Fibroblast of gingiva (primary cell): ENCODE measurements around the gene XRCC4.

ENCODE experiments used
- DNase-seq: peaks from one replicate; pipeline ENCODE4 v3.0.0-alpha.2; 2011; ENCODE audit warnings: low read depth

The XRCC4 gene

DNA sequence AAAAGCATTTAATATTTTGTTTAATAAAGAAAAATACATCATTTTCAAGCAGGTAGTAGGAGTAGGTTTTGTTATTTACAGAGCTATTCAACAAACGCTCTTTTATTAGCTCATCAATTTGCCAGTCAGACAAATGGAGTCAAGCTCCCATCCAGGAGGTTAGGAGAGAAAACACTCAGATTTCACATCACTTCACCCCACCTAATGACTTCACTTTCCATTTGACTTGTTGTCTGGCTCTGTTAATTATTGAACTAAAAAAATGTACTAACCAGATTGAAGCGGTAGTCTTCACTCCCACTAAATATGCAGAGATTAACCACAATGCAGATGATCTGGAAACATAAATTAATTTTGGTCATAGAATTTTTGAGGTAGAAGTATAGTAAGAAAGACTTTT is 200.6 kb downstream of the XRCC4 start:
- DNase-seq: no peak

DNA sequence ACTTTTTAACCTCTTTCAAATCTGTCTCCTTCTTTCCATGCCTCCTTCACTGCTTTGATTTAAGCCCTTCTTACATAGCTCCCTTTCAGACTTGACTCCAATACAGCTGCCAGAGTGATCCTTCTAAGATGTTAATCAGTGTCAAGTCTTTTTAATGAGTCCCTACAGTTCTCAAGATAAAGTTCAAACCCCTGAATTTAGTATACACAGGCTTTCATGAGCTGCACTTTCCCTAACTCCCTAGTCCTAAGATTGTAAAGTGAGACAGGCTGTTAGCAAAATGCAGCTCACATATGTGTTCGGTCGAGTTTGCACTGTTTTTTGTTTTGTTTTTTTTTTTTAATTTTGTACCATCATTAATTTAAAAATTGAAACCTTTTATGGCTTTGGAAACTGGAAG is 203.8 kb downstream of the XRCC4 start:
- no peak for DNase-seq

DNA sequence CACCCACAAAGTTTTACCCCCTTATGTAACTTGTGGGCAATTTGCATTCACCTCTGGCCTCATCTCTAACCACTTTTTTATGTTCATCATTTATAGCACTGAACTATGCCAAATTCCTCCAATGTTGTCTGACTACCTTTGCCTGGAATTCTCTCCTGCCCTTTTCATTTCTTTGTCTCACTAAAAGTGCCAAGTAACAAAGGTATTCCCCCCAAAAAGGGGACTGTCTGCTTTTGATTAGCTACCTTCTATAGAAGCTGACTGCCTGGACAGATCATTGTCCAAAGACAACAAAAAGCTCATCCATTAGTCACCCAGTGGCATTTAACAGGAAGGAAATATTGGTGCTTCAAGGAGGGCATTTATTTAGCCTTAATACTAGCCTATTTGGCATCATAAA is 204.3 kb downstream of the XRCC4 start:
- peak; percentile 62 for DNase-seq

DNA sequence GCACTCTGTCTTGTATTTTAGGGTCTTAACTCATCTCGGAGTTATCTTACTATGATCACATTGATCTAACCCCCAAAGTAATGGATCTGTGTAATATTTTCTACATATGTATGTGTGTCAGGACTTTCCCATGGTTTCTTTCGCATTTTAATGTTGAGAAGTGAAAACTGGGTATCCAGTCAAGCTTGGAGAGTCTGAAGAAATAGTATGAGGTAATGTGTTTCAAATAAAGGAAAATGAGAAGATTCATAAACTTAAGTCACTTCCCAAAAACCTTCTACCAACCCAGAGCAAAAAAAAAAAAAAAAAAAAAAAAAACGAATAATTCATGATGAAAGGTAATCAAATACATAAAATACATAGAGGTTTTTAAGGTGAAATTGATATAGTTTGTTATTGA is 206.4 kb downstream of the XRCC4 start:
- DNase-seq: no peak

DNA sequence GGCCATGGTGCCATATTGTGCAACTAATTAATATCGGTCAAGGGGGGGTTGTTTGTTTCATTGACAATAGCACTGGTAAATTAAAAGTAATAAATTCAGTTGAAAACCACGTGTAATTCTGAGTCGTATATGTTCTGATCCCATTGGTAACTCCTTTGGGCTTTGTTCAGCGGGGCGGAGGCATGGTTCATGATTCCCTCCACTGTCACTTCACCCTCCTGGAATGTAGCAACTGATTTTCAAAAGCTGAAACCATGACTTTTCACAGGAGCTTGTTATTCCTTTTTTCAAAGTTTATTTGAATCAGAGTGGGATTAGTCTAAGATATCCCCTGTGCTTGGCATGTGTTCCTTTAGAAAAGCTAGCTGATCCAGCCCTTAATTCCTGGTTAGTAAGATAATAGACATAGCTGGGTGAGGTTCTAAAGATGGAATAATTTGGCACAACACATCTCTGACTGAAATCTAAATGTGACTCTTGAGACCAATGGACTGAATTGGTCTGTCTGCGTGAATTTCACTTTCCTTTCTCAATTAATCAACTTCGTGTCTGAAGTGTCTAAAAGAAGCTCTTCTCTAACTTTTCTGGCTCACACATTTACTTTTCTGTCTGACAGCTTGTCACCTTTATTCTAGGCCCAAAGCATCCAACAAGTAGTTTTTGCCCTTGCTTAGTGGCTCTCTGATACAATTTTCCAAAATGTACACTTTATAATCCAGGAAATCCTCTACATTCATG is 208.5 kb downstream of the XRCC4 start:
- DNase-seq: no peak

DNA sequence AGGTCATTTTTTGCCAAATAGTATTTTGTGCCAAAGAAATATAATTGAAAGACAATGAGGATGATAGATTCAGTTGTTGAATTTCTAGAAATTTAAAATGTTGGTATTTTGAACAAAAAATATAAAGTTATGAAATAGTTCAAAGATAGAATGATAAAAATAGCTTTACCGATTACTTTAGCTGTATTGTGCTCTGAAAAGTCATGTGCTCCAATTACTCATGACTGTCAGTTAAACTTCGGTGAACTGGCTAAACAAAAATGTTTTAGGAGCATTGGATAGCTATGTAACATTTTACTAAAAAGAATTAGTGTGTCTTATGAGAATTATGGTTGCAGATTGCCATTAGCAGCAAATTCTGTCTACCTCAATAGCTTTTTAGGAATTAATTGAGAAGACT is 216.9 kb downstream of the XRCC4 start:
- no peak for DNase-seq

DNA sequence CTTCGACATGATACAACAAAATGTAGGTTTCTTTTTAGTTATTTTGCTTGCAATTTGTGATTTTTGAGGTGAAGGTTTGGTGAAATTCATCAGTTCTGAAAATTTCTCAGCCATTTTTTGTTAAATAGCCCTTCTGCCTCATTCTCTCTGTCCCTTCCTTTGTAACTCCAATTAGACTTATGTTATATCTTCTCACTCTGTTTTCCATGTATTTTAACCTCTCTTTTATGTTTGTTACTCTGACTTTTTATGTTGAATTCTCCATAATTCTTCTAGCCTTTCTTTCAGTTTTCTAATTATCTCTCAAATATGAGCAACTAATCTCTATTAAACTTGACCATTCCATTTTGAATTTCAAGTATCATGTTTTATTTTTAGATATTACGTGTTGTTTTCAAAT is 222.0 kb downstream of the XRCC4 start:
- DNase-seq: no peak

DNA sequence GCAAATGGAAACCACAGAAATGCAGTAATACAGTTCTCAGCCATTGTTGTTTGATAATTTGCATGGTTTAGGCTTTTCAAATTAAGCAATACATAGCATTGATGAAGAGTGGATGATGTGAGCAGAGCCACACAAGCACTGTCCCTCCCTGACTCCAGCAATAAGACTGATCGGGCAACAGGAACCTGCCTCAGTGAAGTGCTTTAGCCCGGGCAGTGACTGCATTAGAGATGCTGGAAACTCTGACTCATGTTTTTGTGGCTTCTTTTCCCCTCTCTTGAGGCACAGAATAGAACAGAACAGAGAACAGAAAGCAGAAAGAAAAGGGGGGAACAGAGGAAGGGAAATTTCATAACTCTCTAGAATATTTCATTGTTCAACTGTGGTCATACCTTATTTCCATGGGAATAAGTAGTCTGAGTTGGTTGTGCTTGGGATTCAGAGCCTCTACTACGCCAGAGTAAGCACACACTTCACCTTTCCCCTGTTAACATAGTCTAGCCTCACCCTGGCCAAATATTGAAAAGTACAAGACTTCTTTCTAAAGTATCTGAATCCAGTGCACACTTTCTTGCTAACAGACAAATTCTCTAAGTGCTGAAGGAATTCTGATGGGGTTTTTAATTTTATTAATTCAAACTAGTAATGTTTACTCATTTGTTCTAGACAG is 229.4 kb downstream of the XRCC4 start:
- peak; percentile 96 for DNase-seq

DNA sequence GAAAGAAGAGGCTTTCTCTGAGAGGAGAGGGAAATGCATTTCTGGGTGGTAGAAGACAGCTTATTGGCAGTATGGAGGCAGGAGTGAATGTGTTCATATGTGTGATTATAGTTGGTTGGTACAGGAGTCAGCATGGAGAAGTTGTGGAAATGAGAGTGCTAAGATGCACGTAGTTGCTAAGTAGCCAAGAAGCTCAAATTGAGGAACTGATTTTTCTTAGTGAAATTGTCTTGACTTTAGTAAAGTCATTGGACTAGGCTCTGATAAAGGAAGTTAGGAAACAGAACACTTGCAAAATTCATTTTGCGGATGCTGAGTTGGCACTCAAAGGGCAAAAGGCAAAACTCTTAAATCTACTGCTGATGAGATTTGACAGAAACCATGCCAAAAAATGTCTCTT is 235.3 kb downstream of the XRCC4 start:
- DNase-seq: no peak

DNA sequence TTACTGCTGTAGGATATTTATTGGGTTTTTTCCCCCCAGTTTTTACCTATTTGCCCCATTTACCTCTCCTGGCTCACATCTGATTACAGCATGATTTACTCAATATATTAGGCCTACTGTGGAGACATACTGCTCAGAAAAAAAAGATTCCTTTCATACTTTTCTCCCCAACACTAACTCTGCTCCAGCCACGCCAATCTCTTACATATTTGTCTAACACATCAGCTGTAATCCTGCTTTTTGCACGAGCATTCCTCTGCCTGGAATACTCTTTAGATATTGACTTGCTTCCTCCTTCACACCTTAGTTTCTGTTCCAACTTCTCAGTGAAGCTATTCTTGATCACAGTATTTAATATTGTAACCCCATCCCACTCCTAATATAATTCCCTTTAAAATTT is 236.1 kb downstream of the XRCC4 start:
- DNase-seq: no peak

DNA sequence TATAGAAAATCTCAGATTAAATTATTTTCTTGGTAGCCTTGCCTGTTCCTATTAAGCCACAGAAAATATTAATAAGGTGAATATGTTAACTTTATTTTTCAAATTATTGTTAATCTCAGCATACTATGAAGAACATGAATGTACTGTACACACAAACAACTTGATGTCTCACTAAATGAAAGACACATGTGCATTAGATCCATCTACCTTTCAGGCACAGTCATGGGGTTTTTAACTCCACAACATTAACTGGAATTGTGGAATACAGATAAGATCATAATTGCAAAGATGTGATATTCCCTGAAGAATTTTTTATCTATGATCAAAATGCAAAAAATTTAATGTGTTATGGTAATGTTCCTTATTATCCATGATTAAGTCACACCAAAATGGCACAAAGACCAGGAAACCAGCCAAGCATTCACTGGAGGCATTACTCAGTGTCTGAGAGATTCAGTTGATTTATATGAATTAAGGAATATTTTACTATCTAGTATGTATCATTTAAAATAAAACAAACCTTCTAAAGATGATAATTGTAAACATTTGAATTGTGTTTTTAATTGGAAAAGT is 244.2 kb downstream of the XRCC4 start:
- DNase-seq: peak; percentile 56

DNA sequence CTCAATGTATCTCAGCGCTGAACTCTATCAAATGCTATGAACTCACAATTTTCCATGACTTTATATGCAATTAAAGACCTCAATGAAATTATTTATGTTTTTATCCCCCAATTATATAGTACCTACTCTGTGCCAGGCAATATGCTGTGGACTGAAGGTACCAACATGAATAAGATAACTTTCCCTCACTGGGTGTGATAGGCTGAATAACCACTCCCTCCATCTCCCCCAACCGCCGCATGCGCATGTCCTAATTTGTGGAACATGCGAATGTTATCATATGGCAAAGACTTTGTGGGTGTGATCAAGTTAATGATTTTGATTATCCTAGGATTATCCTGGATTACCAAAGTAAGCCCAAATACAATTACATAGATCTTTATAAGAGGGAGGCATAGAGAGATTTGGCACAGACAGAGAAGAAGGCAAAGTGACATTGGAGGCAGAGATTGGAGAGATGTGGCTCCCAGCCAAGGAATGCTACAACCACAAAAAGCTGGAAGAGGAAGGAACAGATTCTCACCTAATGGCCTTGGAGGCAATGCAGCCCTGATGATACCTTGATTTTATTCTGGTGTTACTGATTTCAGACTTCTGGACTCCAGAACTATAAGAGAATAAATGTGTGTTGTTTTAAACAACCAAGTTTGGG is 245.1 kb downstream of the XRCC4 start:
- DNase-seq: no peak

DNA sequence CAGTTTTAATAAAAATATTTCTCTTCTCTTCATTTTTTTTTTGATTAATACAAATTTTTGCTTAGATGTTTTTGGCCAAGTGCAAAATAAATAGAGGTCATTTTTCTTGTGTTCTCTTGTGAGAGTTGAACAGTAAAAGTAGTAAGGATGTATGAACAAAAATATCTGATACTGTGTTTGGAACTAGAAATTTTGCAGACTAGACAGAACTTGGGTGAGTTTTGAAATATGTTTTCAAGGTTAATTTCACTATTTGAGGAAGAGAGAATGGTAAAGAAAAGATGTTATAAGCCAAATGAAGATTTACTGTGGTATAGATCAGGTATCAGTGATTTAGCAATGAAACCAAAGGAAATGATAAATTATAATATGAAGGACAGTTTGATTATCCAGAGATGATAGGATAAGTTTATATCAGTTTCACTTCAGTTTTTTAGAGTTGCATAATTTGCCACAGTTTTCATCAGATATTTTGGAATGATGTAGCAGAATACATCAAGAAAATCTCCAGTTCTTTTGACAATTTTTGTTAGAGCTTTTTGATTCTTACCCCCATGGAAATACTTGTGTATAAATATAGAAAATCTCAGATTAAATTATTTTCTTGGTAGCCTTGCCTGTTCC is 246.3 kb downstream of the XRCC4 start:
- no peak for DNase-seq

DNA sequence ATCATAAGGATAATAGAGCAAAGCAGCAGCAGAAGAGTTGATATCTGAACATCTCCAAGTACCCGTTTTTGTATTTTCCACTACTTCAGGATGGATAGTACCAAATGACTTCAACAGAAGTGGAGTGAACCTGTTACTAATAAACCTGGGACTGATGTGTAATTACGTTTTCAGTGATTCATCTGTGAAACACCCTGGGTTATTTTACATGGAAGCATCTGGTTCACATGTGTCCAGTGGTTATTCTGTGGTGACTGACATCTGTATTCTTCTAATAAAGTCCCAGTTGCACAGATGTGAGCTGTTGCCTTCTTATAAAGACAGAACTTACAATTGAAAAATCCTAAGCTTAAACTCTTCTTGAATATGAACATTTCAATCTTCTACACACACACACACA is 254.5 kb downstream of the XRCC4 start:
- peak; percentile 38 for DNase-seq

DNA sequence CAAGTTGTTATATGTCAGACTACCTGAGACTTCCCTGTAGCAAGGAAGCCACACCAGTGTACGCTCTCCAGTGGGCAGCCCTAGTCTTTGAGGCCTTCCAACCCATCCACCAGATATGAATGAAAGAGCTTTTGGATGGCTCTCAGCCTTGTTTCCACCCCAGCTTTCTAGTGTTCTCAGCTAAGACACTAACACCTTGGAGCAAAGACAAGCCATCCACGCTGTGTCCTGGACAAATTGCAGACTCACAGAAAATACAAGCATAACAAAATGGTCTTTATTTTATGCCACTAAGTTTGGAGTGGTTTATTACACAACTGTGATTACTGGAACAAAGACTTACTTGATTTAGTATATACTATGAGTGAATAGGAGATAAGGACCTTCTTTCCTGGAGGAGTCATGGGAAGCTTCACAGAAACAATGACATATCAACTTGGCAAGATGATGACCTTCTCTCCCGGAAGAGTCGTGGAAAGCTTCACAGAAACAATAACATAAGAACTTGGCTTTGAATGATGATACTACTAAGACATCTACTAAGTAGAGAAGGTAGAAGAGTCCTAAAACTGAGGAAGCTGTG is 260.2 kb downstream of the XRCC4 start:
- no peak for DNase-seq

DNA sequence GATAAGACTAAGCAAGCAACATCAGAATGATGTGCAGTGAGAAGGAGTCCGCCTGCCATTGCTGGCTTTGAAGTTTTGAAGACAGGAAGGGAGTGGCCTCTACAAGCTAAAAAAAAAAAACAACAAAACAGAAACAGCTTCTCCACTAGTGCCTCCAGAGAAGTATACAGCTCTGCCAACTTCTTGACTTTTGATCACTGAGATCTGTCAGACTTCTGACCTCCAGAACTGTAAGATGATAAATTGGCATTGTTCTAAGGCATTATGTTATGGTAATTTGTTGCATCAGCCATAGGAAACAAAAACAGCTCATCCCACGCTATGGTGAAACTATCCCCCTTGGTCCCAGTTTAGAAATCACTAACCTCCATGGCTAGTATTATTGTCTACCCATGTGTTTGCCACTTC is 263.2 kb downstream of the XRCC4 start:
- DNase-seq: peak; percentile 68

DNA sequence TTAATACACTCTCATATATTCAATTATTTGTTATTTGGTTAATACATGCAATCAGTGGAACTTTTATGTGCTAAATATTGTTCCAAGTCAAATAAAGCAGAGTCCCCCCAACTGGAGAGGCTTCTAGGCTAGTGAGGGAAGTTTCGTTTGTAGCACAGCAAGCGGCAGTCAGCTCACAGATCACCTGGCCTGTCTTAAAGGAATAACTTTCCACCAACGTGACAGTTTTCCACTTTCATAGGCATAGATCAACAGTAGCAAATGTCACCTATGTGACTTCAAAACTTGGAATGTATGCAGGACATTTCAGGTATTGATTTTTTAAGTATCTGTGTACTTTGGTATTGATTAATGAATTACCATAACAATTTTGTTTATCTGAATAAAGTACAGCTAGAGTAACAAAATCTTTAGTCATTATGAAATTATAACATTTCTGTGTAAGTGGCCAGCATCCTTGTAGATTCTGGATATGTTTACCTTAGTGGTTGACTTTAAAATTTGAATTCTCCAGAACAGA is 264.5 kb downstream of the XRCC4 start:
- DNase-seq: no peak

DNA sequence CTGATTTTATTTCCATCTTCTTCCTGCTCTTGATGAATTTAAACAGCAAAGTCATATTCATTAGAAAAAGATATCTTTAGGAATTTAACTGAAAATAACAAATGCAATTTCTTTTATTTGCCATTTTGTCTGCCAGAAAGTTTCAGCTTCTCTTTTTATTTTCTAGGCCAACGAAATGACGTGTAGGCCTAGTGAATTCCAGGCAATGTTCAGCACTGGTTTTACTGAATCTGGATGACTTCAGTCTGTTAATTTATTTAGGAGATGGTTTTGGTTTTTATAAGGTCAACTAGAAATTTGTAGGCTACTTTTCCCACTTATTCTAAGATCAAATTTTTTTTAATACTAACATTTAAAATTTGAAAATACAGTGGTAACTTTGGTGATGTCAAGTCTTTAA is 265.1 kb downstream of the XRCC4 start:
- no peak for DNase-seq

DNA sequence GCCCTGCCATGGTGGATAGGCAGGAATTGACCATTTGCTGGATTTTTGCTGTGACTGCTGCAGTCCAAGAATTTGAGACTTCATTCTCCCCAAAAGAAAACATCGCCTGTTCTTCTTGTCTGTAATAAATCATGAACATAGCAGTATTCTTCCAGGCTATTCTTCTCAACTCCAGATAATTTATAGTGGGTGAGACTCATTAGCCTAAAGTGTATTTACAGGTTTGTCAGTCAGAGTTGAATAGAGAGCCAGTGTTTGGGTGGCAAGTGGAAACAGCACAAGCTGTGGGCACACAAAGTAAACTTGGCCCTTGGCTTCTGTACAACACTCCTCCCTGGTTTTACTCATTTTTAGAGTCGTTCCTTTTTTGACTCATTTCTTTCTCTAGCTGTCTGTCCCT is 266.0 kb downstream of the XRCC4 start:
- no peak for DNase-seq

DNA sequence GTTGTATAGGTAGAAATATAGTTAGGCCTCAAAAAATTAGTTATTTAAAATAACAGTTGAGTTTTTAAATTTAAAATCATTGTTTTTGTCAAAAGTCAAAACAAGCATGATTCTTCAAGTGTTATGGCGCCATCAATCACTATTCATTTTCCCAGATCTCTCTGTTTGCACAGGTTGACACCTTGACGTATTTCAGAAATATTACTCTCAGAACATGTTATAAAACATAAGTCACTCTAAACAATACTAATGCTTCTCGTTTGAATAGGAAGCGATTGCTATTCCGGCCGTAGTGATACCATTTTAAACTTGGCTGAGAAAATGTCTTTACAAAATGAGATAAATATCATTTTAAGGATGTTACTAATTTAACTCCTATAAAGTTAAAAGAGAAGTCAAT is 268.1 kb downstream of the XRCC4 start:
- DNase-seq: no peak

DNA sequence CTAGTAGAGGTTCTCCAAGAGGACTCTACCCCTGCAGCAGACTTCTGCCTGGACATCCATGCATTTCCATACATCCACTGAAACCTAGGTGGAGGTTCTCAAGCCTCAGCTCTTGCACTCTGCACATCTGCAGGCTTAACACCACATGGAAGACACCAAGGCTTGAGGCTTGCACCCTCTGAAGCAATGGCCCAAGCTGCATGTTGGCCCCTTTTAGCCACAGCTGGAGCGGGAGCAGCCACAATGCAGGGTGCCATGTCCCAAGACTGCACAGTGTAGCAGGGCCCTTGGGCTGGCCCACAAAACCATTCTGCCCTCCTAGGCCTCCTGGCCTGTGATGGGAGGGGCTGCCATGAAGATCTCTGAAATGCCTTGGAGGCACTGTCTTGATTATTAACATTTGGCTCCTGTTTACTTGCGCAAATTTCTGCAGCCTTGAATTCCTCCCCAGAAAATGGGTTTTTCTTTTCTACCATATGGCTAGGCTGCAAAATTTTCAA is 271.0 kb downstream of the XRCC4 start:
- no peak for DNase-seq

DNA sequence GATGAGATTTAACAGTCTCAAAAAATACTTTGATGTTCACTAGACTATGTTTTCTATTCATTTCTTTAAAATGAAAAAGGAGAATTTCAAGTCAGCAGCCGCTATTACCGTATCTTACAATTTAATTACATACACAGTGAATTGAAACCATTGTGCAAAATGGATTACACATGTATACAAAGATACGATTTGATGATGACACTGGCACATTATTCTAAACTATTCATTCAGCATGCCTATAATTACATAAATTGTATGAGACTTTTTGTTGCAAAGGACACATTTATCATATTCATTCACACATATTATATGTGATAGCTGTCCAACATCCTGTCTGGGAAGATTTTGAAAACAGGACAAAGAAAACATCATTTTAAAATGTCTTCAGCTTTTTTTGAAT is 275.9 kb downstream of the XRCC4 start:
- DNase-seq: no peak
